GM19099 (cell line): ENCODE data around the gene ITIH3.

Source experiments
- POLR2A ChIP-seq: IDR thresholded peaks from 3 replicates; pipeline ENCODE4 v1.6.1; 2011; ENCODE audit warnings: low read depth; ENCODE audit not compliant: insufficient read length; ENCODE audit errors: extremely low read depth

Gene ITIH3

GRCh38 chr3:52777127-52777958, 17.3 kb upstream of the ITIH3 start, which contains the start of gene ITIH1:
ITIH1 (plus strand) TSS chr3:52777599; CDS start chr3:52777616, 17 bp downstream.
- no peak for TF ChIP-seq POLR2A

- TF ChIP-seq POLR2A = no peak
These were observed 16.4 kb upstream of the ITIH3 start for GRCh38 chr3:52777959-52778805.

- TF ChIP-seq POLR2A = no peak
These were observed 15.4 kb upstream of the ITIH3 start for GRCh38 chr3:52779011-52779836.

GRCh38 chr3:52779837-52780585, 14.6 kb upstream of the ITIH3 start:
- TF ChIP-seq POLR2A = no peak

GRCh38 chr3:52781741-52782140, 12.9 kb upstream of the ITIH3 start:
- no peak for TF ChIP-seq POLR2A

- no peak for TF ChIP-seq POLR2A
These were observed 12.0 kb upstream of the ITIH3 start for GRCh38 chr3:52782412-52783210.

- TF ChIP-seq POLR2A = no peak
These were observed 11.4 kb upstream of the ITIH3 start for GRCh38 chr3:52783211-52783555.

- no peak for TF ChIP-seq POLR2A
These were observed 10.5 kb upstream of the ITIH3 start for GRCh38 chr3:52784021-52784621.

GRCh38 chr3:52784931-52785590, 9.5 kb upstream of the ITIH3 start:
- TF ChIP-seq POLR2A = no peak

- no peak for TF ChIP-seq POLR2A
These were observed 8.0 kb upstream of the ITIH3 start for GRCh38 chr3:52786330-52787215.

- TF ChIP-seq POLR2A = no peak
These were observed 7.3 kb upstream of the ITIH3 start for GRCh38 chr3:52787246-52787645.
